Progenitor cell of endocrine pancreas (in vitro differentiated cells): ENCODE data around the gene CUX1. TPM values are rescaled to one million over a fixed set of nuclear protein-coding genes. Genes with fewer than 3 reads are reported as not detected.
A peak's percentile ranks its signal among the peaks of the same experiment; 100 is the strongest.

Experiments
- DNase-seq: peaks from one replicate; pipeline ENCODE4 v3.0.0; 2021; ENCODE audit warnings: low spot score; ENCODE audit not compliant: unreplicated experiment
- H3K27ac Mint-ChIP-seq: 2 replicates; pipeline ENCODE4 v1.8.0; 2021; ENCODE audit warnings: mild to moderate bottlenecking, moderate library complexity, mixed read lengths
- H3K27me3 Mint-ChIP-seq: 2 replicates; pipeline ENCODE4 v1.8.0; 2021; ENCODE audit warnings: mixed read lengths
- H3K36me3 Mint-ChIP-seq: 2 replicates; pipeline ENCODE4 v1.8.0; 2022; ENCODE audit warnings: mixed read lengths; ENCODE audit not compliant: insufficient read depth
- H3K4me1 Mint-ChIP-seq: 2 replicates; pipeline ENCODE4 v1.8.0; 2021; ENCODE audit warnings: low read depth, mixed read lengths
- H3K4me3 Mint-ChIP-seq: 2 replicates; pipeline ENCODE4 v1.8.0; 2021; ENCODE audit warnings: low read depth, mild to moderate bottlenecking, moderate library complexity, mixed read lengths
- H3K9me3 Mint-ChIP-seq: 2 replicates; pipeline ENCODE4 v1.8.0; 2021; ENCODE audit warnings: low read depth, mixed read lengths
- total RNA-seq: library from RNA; stranded (reverse); gene quantifications from 2 replicates; pipeline ENCODE4 v1.2.1, GENCODE V29; 2021
- TF ChIP-seq, protein P1 (sequence below): fragments of 200-600 bp; sonication (generic); IDR thresholded peaks from one replicate; pipeline ENCODE4 v1.5.0; 2021; ENCODE audit warnings: antibody characterized with exemption, mild to moderate bottlenecking; ENCODE audit not compliant: unreplicated experiment

Gene CUX1
- total RNA-seq, 1 donor from 2014 or later: 103 TPM

DNA sequence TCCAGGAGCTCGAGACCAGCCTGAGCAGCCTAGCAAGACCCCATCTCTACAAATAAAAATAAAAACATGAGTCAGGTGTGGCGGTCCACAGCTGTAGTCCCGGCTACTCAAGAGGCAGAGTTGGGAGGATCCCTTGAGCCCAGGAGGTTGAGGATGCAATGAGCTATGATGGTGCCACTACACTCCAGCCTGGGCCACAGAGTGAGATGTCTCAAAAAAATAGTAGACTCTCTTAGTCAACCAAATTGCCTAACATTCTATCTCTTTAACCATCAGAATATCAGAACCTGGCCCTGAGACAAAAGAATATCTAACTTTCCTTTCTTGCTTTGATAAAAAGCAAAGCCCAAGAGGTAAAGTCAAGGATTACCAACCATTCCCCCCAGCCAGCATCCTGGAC lies 35.0 kb upstream of the CUX1 start:
- Mint-ChIP-seq H3K27ac (no peak overlapping the region), H3K27me3 (peaks cover 23% of the 10 kb centered on the region), H3K4me1 (peaks cover 3% of the 10 kb centered on the region), H3K4me3 (no peak overlapping the region), H3K9me3 (no peaks in the 10 kb centered on the region), H3K36me3 (no peaks in the 10 kb centered on the region)
- TF ChIP-seq, protein P1, sequence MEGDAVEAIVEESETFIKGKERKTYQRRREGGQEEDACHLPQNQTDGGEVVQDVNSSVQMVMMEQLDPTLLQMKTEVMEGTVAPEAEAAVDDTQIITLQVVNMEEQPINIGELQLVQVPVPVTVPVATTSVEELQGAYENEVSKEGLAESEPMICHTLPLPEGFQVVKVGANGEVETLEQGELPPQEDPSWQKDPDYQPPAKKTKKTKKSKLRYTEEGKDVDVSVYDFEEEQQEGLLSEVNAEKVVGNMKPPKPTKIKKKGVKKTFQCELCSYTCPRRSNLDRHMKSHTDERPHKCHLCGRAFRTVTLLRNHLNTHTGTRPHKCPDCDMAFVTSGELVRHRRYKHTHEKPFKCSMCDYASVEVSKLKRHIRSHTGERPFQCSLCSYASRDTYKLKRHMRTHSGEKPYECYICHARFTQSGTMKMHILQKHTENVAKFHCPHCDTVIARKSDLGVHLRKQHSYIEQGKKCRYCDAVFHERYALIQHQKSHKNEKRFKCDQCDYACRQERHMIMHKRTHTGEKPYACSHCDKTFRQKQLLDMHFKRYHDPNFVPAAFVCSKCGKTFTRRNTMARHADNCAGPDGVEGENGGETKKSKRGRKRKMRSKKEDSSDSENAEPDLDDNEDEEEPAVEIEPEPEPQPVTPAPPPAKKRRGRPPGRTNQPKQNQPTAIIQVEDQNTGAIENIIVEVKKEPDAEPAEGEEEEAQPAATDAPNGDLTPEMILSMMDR: no peak
- DNase-seq: no peak

DNA sequence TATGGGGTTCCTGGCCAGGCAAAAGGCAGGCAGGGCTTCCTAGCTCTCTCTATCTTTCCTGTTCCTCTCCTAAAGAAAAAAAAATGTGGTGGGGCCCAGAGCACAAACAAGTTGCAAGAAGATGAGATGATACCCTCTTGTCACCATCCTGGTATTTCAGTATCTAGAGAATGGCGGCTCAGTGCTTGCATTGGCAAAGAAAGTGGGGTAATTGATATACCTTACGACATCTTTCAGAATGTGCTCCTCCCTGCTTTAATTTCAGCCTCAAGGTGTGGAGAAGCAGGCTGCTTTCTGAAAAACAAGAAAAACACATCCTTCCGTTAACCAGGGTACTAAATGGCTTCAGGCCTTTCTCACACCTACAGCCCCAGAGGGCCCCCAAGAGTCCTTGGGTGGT lies 34.5 kb upstream of the CUX1 start:
- TF ChIP-seq, protein P1: no peak
- no peak for DNase-seq
- Mint-ChIP-seq H3K27me3 (peaks cover 20% of the 10 kb centered on the region), H3K9me3 (peaks cover under 1% of the 10 kb centered on the region), H3K4me1 (peaks cover 3% of the 10 kb centered on the region), H3K27ac (no peak overlapping the region), H3K36me3 (no peaks in the 10 kb centered on the region), H3K4me3 (no peak overlapping the region)

DNA sequence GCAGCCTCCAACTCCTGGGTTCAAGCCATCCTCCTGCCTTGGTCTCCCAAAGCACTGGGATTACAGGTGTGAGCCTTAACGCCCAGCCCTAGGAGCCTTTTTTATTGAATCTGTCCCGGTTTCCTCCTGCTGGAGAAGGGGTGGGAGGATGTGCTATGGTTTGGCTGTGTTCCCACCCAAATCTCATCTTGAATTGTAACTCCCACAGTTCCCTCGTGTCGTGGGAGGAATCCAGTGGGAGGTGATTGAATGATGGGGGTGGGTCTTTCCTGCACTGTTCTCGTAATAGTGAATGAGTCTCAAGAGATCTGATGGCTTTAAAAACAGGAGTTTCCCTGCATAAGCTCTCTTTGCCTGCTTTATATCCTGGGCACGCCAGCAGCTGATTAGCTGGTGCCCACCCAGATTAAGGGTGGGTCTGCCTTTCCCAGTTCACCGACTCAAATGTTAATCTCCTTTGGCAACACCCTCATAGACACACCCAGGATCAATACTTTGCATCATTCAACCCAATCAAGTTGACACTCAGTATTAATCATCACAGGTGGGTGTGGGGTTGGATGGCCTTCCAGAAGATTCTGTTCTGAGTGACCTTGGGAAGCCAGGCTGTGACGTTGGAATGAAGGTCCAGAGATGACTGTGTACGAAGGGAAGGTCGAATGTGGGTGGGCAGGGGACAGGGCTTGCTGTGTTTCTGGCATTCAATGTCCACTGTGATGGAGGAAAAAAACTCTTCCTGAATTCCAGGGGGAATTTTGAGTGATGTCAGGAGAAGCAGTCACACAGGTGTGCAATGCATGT lies 33.8 kb upstream of the CUX1 start:
- DNase-seq: no peak
- Mint-ChIP-seq H3K9me3 (peaks cover 5% of the 10 kb centered on the region), H3K4me3 (no peak overlapping the region), H3K4me1 (peaks cover 3% of the 10 kb centered on the region), H3K27ac (peak overlapping the region; percentile 9), H3K36me3 (no peaks in the 10 kb centered on the region), H3K27me3 (peaks cover 17% of the 10 kb centered on the region)
- TF ChIP-seq, protein P1: no peak

DNA sequence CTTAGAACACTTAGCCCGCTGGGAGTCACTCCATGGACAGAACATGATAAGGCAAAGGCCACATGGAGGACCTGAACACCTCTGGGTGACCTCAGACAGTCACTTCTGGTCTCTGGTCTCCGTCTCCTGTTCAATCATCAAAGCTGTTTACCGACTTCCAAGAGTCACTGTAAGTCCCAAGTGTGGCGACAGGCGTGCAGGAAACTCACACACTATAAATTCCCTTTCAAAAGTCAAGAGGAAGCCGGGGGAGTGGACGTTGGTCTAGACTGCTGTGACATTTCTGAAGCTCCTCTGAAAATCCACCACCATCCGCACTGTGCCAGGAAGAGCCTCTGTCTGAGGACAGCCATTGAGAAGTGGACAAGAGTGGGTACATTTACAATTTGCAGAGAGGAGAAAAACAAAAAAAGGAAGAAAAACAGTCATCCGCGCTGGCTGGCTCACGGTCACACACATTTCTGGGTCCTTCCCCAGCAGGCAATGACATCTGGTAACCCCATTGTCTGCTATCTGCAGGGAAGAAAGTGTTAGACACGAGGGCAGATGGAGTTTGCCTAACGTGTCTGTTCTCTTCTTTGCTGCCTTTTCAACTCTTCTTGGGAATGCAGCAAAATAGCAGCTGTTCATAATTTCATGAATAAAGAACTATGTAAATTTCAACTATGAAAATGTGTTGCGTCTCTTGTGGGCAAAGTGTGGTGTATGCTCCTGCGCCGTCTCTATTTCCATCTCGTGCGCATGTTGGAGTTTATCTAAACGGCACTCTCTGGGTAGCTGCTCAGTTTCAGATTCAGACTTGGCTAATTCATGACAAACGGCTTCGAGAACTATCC lies 32.9 kb upstream of the CUX1 start:
- no peak overlapping the region for H3K27ac Mint-ChIP-seq
- no peaks in the 10 kb centered on the region for H3K36me3 Mint-ChIP-seq
- no peak overlapping the region for H3K4me3 Mint-ChIP-seq
- TF ChIP-seq, protein P1: no peak
- H3K9me3 Mint-ChIP-seq: peaks cover 5% of the 10 kb centered on the region
- H3K27me3 Mint-ChIP-seq: peaks cover 17% of the 10 kb centered on the region
- peaks cover 3% of the 10 kb centered on the region for H3K4me1 Mint-ChIP-seq
- DNase-seq: no peak

DNA sequence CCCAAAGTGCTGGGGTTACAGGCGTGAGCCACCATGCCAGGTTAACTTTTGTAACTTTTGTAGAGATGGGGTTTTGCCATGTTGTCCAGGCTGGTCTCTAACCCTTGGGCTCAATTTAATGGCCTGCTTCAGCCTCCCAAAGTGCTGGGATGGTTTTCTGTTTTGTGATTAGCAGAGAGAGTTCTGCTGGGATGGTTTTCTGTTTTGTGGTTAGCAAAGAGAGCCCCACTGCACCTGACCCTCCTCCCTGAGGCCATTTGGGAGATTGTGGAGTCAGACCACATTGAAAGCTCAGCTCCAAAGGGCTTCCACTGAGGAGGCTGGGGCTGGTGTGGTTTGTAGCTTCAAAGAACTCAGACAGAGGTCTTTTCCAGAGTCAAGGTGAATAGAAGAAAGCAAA lies 29.6 kb upstream of the CUX1 start:
- peaks cover 5% of the 10 kb centered on the region for H3K9me3 Mint-ChIP-seq
- H3K36me3 Mint-ChIP-seq: no peaks in the 10 kb centered on the region
- peaks cover 17% of the 10 kb centered on the region for H3K27me3 Mint-ChIP-seq
- H3K27ac Mint-ChIP-seq: no peak overlapping the region
- H3K4me1 Mint-ChIP-seq: peaks cover 3% of the 10 kb centered on the region
- DNase-seq: no peak
- H3K4me3 Mint-ChIP-seq: no peak overlapping the region
- TF ChIP-seq, protein P1: no peak
